IPS DF 6.9 (cell line): ENCODE data around the gene IZUMO1R.

Experiments
- DNase-seq: peaks from one replicate; pipeline ENCODE4 v3.0.0-alpha.2; 2013; ENCODE audit warnings: low read depth, low spot score
- H3K27ac ChIP-seq: one replicate; pipeline ENCODE4 v1.5.1; 2013; ENCODE audit warnings: low read length, control low read depth
- H3K27me3 ChIP-seq: 2 replicates; pipeline ENCODE4 v1.6.1; 2013; ENCODE audit warnings: mild to moderate bottlenecking, low read length; ENCODE audit not compliant: control insufficient read depth, insufficient read depth
- H3K36me3 ChIP-seq: 2 replicates; pipeline ENCODE4 v1.6.1; 2013; ENCODE audit warnings: low read length; ENCODE audit not compliant: control insufficient read depth, insufficient read depth
- H3K4me1 ChIP-seq: 2 replicates; pipeline ENCODE4 v1.6.1; 2013; ENCODE audit warnings: low read length; ENCODE audit not compliant: control insufficient read depth, insufficient read depth
- H3K4me3 ChIP-seq: 2 replicates; pipeline ENCODE4 v1.5.1; 2013; ENCODE audit warnings: mild to moderate bottlenecking, low read length
- H3K9me3 ChIP-seq: 2 replicates; pipeline ENCODE4 v1.6.1; 2013; ENCODE audit warnings: low read length, inconsistent platforms; ENCODE audit not compliant: control insufficient read depth, insufficient read depth
- WGBS: extraction: QIAGEN DNeasy Blood & Tissue Kit; methylation state at CpG from one replicate; pipeline ENCODE4 v1.1.7; 2013; ENCODE audit warnings: mixed read lengths, missing lambda C conversion rate; ENCODE audit not compliant: insufficient read length, insufficient coverage; 5-methylcytosine and 5-hydroxymethylcytosine counted together

The IZUMO1R gene

GRCh38 chr11:94297985-94298576, 6.3 kb upstream of the IZUMO1R start:
- Histone ChIP-seq H3K27ac (no peak overlapping the region), H3K36me3 (no peaks in the 10 kb centered on the region), H3K4me3 (no peak overlapping the region), H3K9me3 (no peaks in the 10 kb centered on the region), H3K4me1 (0 out of 2 replicates have a peak, but pooled peaks cover 1% of the 10 kb centered on the region), H3K27me3 (no peaks in the 10 kb centered on the region)
- no CpG with 5 or more reads among the region's 5 CpGs for WGBS
- no peak for DNase-seq

GRCh38 chr11:94302776-94303175, 1.6 kb upstream of the IZUMO1R start:
- no peak overlapping the region for H3K27ac ChIP-seq
- H3K36me3 ChIP-seq = no peaks in the 10 kb centered on the region
- H3K9me3 ChIP-seq = no peaks in the 10 kb centered on the region
- H3K4me1 ChIP-seq = 0 out of 2 replicates have a peak, but pooled peaks cover 1% of the 10 kb centered on the region
- H3K27me3 ChIP-seq = no peaks in the 10 kb centered on the region
- H3K4me3 ChIP-seq = no peak overlapping the region
- no CpG with 5 or more reads among the region's 5 CpGs for WGBS
- no peak for DNase-seq

- no CpG with 5 or more reads among the region's 1 CpG for WGBS
- no peaks in the 10 kb centered on the region for H3K36me3 ChIP-seq
- H3K4me3 ChIP-seq = no peak overlapping the region
- no peaks in the 10 kb centered on the region for H3K27me3 ChIP-seq
- 0 out of 2 replicates have a peak, but pooled peaks cover 1% of the 10 kb centered on the region for H3K4me1 ChIP-seq
- DNase-seq = no peak
- no peak overlapping the region for H3K27ac ChIP-seq
- no peaks in the 10 kb centered on the region for H3K9me3 ChIP-seq
These were observed 766 bp downstream of the IZUMO1R start for GRCh38 chr11:94305146-94305545.

GRCh38 chr11:94307101-94307791, 2.9 kb downstream of the IZUMO1R start:
- Histone ChIP-seq H3K4me1 (0 out of 2 replicates have a peak, but pooled peaks cover 1% of the 10 kb centered on the region), H3K4me3 (no peak overlapping the region), H3K36me3 (no peaks in the 10 kb centered on the region), H3K9me3 (no peaks in the 10 kb centered on the region), H3K27ac (no peak overlapping the region), H3K27me3 (no peaks in the 10 kb centered on the region)
- no peak for DNase-seq
- WGBS = no CpG with 5 or more reads among the region's 14 CpGs

GRCh38 chr11:94308024-94308423, 3.6 kb downstream of the IZUMO1R start:
- no peaks in the 10 kb centered on the region for H3K4me1 ChIP-seq
- no CpG with 5 or more reads among the region's 5 CpGs for WGBS
- no peaks in the 10 kb centered on the region for H3K9me3 ChIP-seq
- no peaks in the 10 kb centered on the region for H3K36me3 ChIP-seq
- DNase-seq = no peak
- H3K4me3 ChIP-seq = no peak overlapping the region
- H3K27me3 ChIP-seq = no peaks in the 10 kb centered on the region
- no peak overlapping the region for H3K27ac ChIP-seq

GRCh38 chr11:94309757-94310156, 5.4 kb downstream of the IZUMO1R start:
- WGBS = no CpG with 5 or more reads among the region's 1 CpG
- no peaks in the 10 kb centered on the region for H3K9me3 ChIP-seq
- no peak for DNase-seq
- no peaks in the 10 kb centered on the region for H3K27me3 ChIP-seq
- H3K4me1 ChIP-seq = no peaks in the 10 kb centered on the region
- no peaks in the 10 kb centered on the region for H3K36me3 ChIP-seq
- no peak overlapping the region for H3K27ac ChIP-seq
- H3K4me3 ChIP-seq = no peak overlapping the region

GRCh38 chr11:94310191-94310875, 6.0 kb downstream of the IZUMO1R start:
- Histone ChIP-seq H3K27ac (no peak overlapping the region), H3K4me3 (no peak overlapping the region), H3K27me3 (no peaks in the 10 kb centered on the region), H3K36me3 (no peaks in the 10 kb centered on the region), H3K9me3 (no peaks in the 10 kb centered on the region), H3K4me1 (no peaks in the 10 kb centered on the region)
- DNase-seq = no peak
- WGBS = no CpG with 5 or more reads among the region's 5 CpGs

GRCh38 chr11:94312339-94312738, 8.0 kb downstream of the IZUMO1R start:
- no CpG with 5 or more reads among the region's 4 CpGs for WGBS
- H3K27ac ChIP-seq = no peak overlapping the region
- DNase-seq = no peak
- H3K27me3 ChIP-seq = no peaks in the 10 kb centered on the region
- no peak overlapping the region for H3K4me3 ChIP-seq
- no peaks in the 10 kb centered on the region for H3K9me3 ChIP-seq
- no peaks in the 10 kb centered on the region for H3K4me1 ChIP-seq
- H3K36me3 ChIP-seq = no peaks in the 10 kb centered on the region

GRCh38 chr11:94314064-94314463, 9.7 kb downstream of the IZUMO1R start:
- Histone ChIP-seq H3K27ac (no peak overlapping the region), H3K27me3 (no peaks in the 10 kb centered on the region), H3K4me3 (no peak overlapping the region), H3K4me1 (no peaks in the 10 kb centered on the region), H3K9me3 (no peaks in the 10 kb centered on the region), H3K36me3 (no peaks in the 10 kb centered on the region)
- WGBS = no CpG with 5 or more reads among the region's 4 CpGs
- DNase-seq = no peak

GRCh38 chr11:94315664-94316063, 11.3 kb downstream of the IZUMO1R start:
- no peaks in the 10 kb centered on the region for H3K4me1 ChIP-seq
- no peak for DNase-seq
- no peak overlapping the region for H3K27ac ChIP-seq
- no peak overlapping the region for H3K4me3 ChIP-seq
- no CpG with 5 or more reads among the region's 3 CpGs for WGBS
- no peaks in the 10 kb centered on the region for H3K27me3 ChIP-seq
- H3K36me3 ChIP-seq = no peaks in the 10 kb centered on the region
- H3K9me3 ChIP-seq = no peaks in the 10 kb centered on the region
